ENCODE measurements around the gene DCST1. TPM values are rescaled to one million over a fixed set of nuclear protein-coding genes. Genes with fewer than 3 reads are reported as not detected.

Gene DCST1
- total RNA-seq, 1 experiment from 2014 or later = not detected

GRCh38 chr1:155085504-155086127, 52.0 kb downstream of the DCST1 start:
- ChIA-PET CTCF (interaction anchor here (0.6 to 2.1 kb wide), 9 partner anchors 12 to 325 kb away, joined by 3 to 35 read pairs (median 5); partner anchors contain the start of genes EFNA4, KRTCAP2 and SLC50A1), POLR2A (ENCODE audit: low non-redundant PET) (interaction anchor here (0.5 to 0.6 kb wide), 2 partner anchors 70 to 123 kb away, joined by 4 read pairs; no protein-coding TSS in a partner anchor)
- no peak for DNase-seq (ENCODE audit: low spot score)
- intact Hi-C loops (cut with micrococcal nuclease; ENCODE audit: unreplicated experiment) = no loop called here
- H3K9me3 ChIP-seq (ENCODE audit: low read depth, low read length, poor library complexity, severe bottlenecking) = no peaks in the 10 kb centered on the region
- H3K36me3 ChIP-seq (ENCODE audit: insufficient read depth, low read length, poor library complexity, severe bottlenecking) = no peaks in the 10 kb centered on the region
- peak overlapping the region; percentile 66 for H3K27ac ChIP-seq (ENCODE audit: low read depth, low read length, poor library complexity, severe bottlenecking)
- no TSS peak for BruUV-seq (replicated peaks)
- H3K4me3 ChIP-seq (ENCODE audit: low read depth, low read length, poor library complexity, severe bottlenecking) = peak overlapping the region; percentile 69
- no peak for TF ChIP-seq EZH2 (IDR thresholded peaks at IDR 0.05; ENCODE audit: borderline replicate concordance, low read depth, low read length, poor library complexity, severe bottlenecking)
- TF ChIP-seq CTCF (conservative IDR thresholded peaks at IDR 0.05; ENCODE audit: low read depth, low read length) = no peak
- peaks cover 17% of the 10 kb centered on the region for H3K27me3 ChIP-seq (replicated peaks; ENCODE audit: insufficient read depth, low read depth, low read length, poor library complexity)
- peaks cover 35% of the 10 kb centered on the region for H3K4me1 ChIP-seq (ENCODE audit: insufficient read depth, low read length, poor library complexity, severe bottlenecking)

- H3K4me3 ChIP-seq (ENCODE audit: low read depth, low read length, poor library complexity, severe bottlenecking) = peak overlapping the region; percentile 69
- ChIA-PET CTCF (interaction anchor here (1.5 to 2.1 kb wide), 4 partner anchors 24 to 87 kb away, joined by 5 to 35 read pairs (median 11); partner anchors contain the start of genes EFNA4 and KRTCAP2), POLR2A (ENCODE audit: low non-redundant PET) (interaction anchor here (0.5 kb wide), 1 partner anchor 124 kb away, joined by 4 read pairs; no protein-coding TSS in a partner anchor)
- no peaks in the 10 kb centered on the region for H3K9me3 ChIP-seq (ENCODE audit: low read depth, low read length, poor library complexity, severe bottlenecking)
- TF ChIP-seq CTCF (conservative IDR thresholded peaks at IDR 0.05; ENCODE audit: low read depth, low read length) (peak; percentile 97), EZH2 (IDR thresholded peaks at IDR 0.05; ENCODE audit: borderline replicate concordance, low read depth, low read length, poor library complexity, severe bottlenecking) (no peak)
- H3K27ac ChIP-seq (ENCODE audit: low read depth, low read length, poor library complexity, severe bottlenecking) = no peak overlapping the region
- intact Hi-C loops (cut with micrococcal nuclease; ENCODE audit: unreplicated experiment) = no loop called here
- H3K36me3 ChIP-seq (ENCODE audit: insufficient read depth, low read length, poor library complexity, severe bottlenecking) = no peaks in the 10 kb centered on the region
- H3K27me3 ChIP-seq (replicated peaks; ENCODE audit: insufficient read depth, low read depth, low read length, poor library complexity) = peaks cover 13% of the 10 kb centered on the region
- BruUV-seq (replicated peaks) = no TSS peak
- peaks cover 29% of the 10 kb centered on the region for H3K4me1 ChIP-seq (ENCODE audit: insufficient read depth, low read length, poor library complexity, severe bottlenecking)
- DNase-seq (ENCODE audit: low spot score) = peak; percentile 82
Observed at GRCh38 chr1:155086128-155086741, 52.6 kb downstream of the DCST1 start.

- no peaks in the 10 kb centered on the region for H3K9me3 ChIP-seq (ENCODE audit: low read depth, low read length, poor library complexity, severe bottlenecking)
- intact Hi-C loops (cut with micrococcal nuclease; ENCODE audit: unreplicated experiment) = no loop called here
- no peaks in the 10 kb centered on the region for H3K36me3 ChIP-seq (ENCODE audit: insufficient read depth, low read length, poor library complexity, severe bottlenecking)
- peaks cover 6% of the 10 kb centered on the region for H3K27me3 ChIP-seq (replicated peaks; ENCODE audit: insufficient read depth, low read depth, low read length, poor library complexity)
- H3K4me3 ChIP-seq (ENCODE audit: low read depth, low read length, poor library complexity, severe bottlenecking) = no peak overlapping the region
- no peak for DNase-seq (ENCODE audit: low spot score)
- POLR2A ChIA-PET (ENCODE audit: low non-redundant PET) = no interaction called here
- no peak for TF ChIP-seq EZH2 (IDR thresholded peaks at IDR 0.05; ENCODE audit: borderline replicate concordance, low read depth, low read length, poor library complexity, severe bottlenecking)
- no peak; the same call in 1 of the 2 replicates for TF ChIP-seq CTCF (conservative IDR thresholded peaks at IDR 0.05; ENCODE audit: low read depth, low read length)
- no TSS peak for BruUV-seq (replicated peaks)
- H3K4me1 ChIP-seq (ENCODE audit: insufficient read depth, low read length, poor library complexity, severe bottlenecking) = peaks cover 22% of the 10 kb centered on the region
- CTCF ChIA-PET = no interaction called here
- H3K27ac ChIP-seq (ENCODE audit: low read depth, low read length, poor library complexity, severe bottlenecking) = no peak overlapping the region
Observed at GRCh38 chr1:155086856-155087535, 53.4 kb downstream of the DCST1 start.
